ENCODE results near the gene U2SURP. TPM values are rescaled to one million over a fixed set of nuclear protein-coding genes. Genes with fewer than 3 reads are reported as not detected.
A peak's percentile ranks its signal among the peaks of the same experiment; 100 is the strongest.
"Not testable (repeated sequence)": the region's sequence is repeated elsewhere in the genome, so short reads cannot be mapped to it uniquely, and the experiment has no call there.

The U2SURP gene
- polyA plus RNA-seq, 3 donors, result 136 to 185 (median 173) TPM

- DNase-seq (ENCODE audit: extremely low read depth in 1 of 11, low read depth in 9 of 11, low spot score in 4 of 11), result peak in 1 of 11 donors; percentile 13
Measured at GRCh38 chr3:142997330-142997729, 4.0 kb upstream of the U2SURP start.

- no peak for DNase-seq (ENCODE audit: extremely low read depth in 1 of 11, low read depth in 9 of 11, low spot score in 4 of 11)
Measured at GRCh38 chr3:142998439-142998838, 2.9 kb upstream of the U2SURP start.

GRCh38 chr3:142999881-143000280 lies 1.5 kb upstream of the U2SURP start:
- no peak for DNase-seq (ENCODE audit: extremely low read depth in 1 of 11, low read depth in 9 of 11, low spot score in 4 of 11)

GRCh38 chr3:143000528-143000927 lies 842 bp upstream of the U2SURP start:
- DNase-seq (ENCODE audit: extremely low read depth in 1 of 11, low read depth in 9 of 11, low spot score in 4 of 11), result peak in 3 of 11 donors; percentile 2 to 42 (median 27)

- no peak for DNase-seq (ENCODE audit: extremely low read depth in 1 of 11, low read depth in 9 of 11, low spot score in 4 of 11)
Measured at GRCh38 chr3:143001034-143001368, 369 bp upstream of the U2SURP start.

- peak in 2 of 11 donors; percentile 4 to 18 for DNase-seq (ENCODE audit: extremely low read depth in 1 of 11, low read depth in 9 of 11, low spot score in 4 of 11)
Measured at GRCh38 chr3:143002083-143002712, 828 bp downstream of the U2SURP start.

GRCh38 chr3:143002727-143003126 lies 1.4 kb downstream of the U2SURP start:
- no peak for DNase-seq (ENCODE audit: extremely low read depth in 1 of 11, low read depth in 9 of 11, low spot score in 4 of 11)

- DNase-seq (ENCODE audit: extremely low read depth in 1 of 11, low read depth in 9 of 11, low spot score in 4 of 11), result no peak
Measured at GRCh38 chr3:143004823-143005222, 3.5 kb downstream of the U2SURP start.

- no peak for DNase-seq (ENCODE audit: extremely low read depth in 1 of 11, low read depth in 9 of 11, low spot score in 4 of 11)
Measured at GRCh38 chr3:143010024-143010423, 8.7 kb downstream of the U2SURP start.

GRCh38 chr3:143011705-143012104 lies 10.3 kb downstream of the U2SURP start:
- no peak for DNase-seq (ENCODE audit: extremely low read depth in 1 of 11, low read depth in 9 of 11, low spot score in 4 of 11)

- DNase-seq (ENCODE audit: extremely low read depth in 1 of 11, low read depth in 9 of 11, low spot score in 4 of 11), result no peak
Measured at GRCh38 chr3:143014921-143015320, 13.6 kb downstream of the U2SURP start.

- DNase-seq (ENCODE audit: extremely low read depth in 1 of 11, low read depth in 9 of 11, low spot score in 4 of 11), result no peak
Measured at GRCh38 chr3:143016321-143016972, 15.1 kb downstream of the U2SURP start.

GRCh38 chr3:143024351-143024960 lies 23.1 kb downstream of the U2SURP start:
- DNase-seq (ENCODE audit: extremely low read depth in 1 of 11, low read depth in 9 of 11, low spot score in 4 of 11), result no peak

GRCh38 chr3:143031327-143031726 lies 30.0 kb downstream of the U2SURP start:
- DNase-seq (ENCODE audit: extremely low read depth in 1 of 11, low read depth in 9 of 11, low spot score in 4 of 11), result no peak

GRCh38 chr3:143031796-143032387 lies 30.5 kb downstream of the U2SURP start:
- not testable (repeated sequence) for DNase-seq (ENCODE audit: extremely low read depth in 1 of 11, low read depth in 9 of 11, low spot score in 4 of 11)

- no peak for DNase-seq (ENCODE audit: extremely low read depth in 1 of 11, low read depth in 9 of 11, low spot score in 4 of 11)
Measured at GRCh38 chr3:143035466-143036211, 34.3 kb downstream of the U2SURP start.

GRCh38 chr3:143036557-143036956 lies 35.2 kb downstream of the U2SURP start:
- DNase-seq (ENCODE audit: extremely low read depth in 1 of 11, low read depth in 9 of 11, low spot score in 4 of 11), result no peak

GRCh38 chr3:143037867-143038266 lies 36.5 kb downstream of the U2SURP start:
- no peak for DNase-seq (ENCODE audit: extremely low read depth in 1 of 11, low read depth in 9 of 11, low spot score in 4 of 11)

- DNase-seq (ENCODE audit: extremely low read depth in 1 of 11, low read depth in 9 of 11, low spot score in 4 of 11), result no peak
Measured at GRCh38 chr3:143040261-143040879, 39.0 kb downstream of the U2SURP start.

Measured in renal cortex interstitium (tissue), 11 donors.